GM21576 (cell line): ENCODE data around the gene MAVS.
"Not testable (repeated sequence)": the region's sequence is repeated elsewhere in the genome, so short reads cannot be mapped to it uniquely, and the experiment has no call there.

Experiments used
- ATAC-seq: cut with Tn5 transposase; IDR thresholded peaks from one replicate; pipeline ENCODE4 v1.9.1; 2021; ENCODE audit warnings: mild to moderate bottlenecking, moderate library complexity; ENCODE audit not compliant: unreplicated experiment

MAVS gene

DNA sequence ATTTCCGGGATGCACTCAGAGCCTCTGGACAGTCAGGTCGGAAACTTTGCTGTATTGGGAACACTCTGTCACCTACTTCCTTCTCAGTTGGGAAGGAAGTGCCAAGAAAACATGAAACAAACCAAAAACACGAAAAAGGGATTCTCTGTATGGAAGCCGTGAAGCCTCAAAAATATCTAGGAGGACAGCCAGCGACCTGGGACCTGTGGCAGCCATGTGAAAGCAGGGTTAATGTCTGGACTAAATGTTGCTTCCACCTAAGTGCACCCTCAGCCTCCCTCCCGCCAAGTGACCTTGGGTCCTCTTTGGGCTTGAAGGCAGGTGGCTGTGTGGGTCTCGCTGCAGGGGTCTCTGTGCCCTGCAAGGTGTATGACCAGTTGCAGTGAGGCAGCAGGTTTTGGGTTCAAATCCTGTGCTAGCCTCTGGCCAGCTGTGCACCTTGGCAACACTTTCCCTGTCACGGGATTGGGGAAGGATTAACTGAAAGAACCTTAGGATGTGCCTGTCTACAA is 851 bp downstream of the MAVS start:
- no peak for ATAC-seq

- ATAC-seq, result no peak
These were observed 1.9 kb downstream of the MAVS start for GRCh38 chr20:3848565-3848964.

GRCh38 chr20:3854462-3854871 is 7.8 kb downstream of the MAVS start:
- ATAC-seq, result no peak

- ATAC-seq, result no peak
These were observed 10.8 kb downstream of the MAVS start for GRCh38 chr20:3857405-3857804.

DNA sequence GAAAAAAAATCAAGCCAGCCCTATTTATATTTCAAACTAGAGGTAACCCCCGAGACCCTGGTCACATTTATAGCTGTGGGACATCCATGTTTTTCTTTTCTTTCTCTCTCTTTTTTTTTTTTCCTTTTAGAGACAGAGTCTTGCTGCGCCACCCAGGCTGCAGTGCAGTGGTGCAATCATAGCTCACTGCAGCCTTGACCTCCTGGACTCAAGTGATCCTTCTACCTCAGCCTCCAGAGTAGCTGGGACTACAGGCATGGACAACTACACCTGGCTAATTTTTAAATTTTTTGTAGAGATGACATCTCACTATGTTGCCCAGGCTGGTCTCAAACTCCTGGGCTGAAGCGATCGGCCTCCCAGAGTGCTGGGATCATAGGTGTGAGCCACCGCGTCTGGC is 12.1 kb downstream of the MAVS start:
- ATAC-seq, result no peak

GRCh38 chr20:3861191-3861590 is 14.6 kb downstream of the MAVS start:
- ATAC-seq, result no peak

DNA sequence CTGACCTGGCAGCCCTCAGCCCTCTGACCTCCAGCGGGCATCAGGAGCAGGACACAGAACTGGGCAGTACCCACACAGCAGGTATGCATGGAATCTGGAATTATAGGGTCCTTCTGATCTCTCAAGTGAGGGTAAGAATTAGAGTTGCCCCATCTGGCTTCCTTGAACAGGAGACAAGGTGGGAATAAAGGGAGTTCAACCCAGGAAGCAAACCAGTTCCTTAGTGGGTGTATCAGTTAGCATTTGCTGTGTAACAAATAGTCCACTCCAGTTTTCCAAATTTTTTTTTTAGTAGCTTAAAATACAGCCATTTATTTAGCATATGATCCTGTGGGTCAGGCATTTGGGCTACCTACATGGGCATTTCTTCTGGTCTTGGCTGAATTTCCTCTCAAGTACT is 15.7 kb downstream of the MAVS start:
- no peak for ATAC-seq

DNA sequence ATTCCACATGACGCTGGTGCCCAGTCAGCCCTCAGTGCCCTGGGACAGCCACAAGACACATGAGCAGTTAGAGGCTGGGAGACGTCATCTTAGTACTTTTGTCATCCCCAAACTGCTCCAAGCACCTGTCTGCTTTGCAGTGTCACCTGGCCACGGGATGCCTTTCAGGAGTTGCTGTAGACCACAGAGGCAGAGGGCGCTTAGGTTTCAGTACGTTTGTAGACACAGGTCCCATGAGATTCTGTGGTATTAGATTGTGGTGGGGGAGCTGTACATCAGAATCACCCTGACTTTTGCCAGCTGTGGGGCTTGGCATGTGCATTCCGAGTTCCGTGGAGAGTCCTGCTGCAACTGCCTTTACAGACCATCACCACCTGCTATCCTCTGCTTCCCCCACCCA is 16.7 kb downstream of the MAVS start:
- ATAC-seq, result no peak

DNA sequence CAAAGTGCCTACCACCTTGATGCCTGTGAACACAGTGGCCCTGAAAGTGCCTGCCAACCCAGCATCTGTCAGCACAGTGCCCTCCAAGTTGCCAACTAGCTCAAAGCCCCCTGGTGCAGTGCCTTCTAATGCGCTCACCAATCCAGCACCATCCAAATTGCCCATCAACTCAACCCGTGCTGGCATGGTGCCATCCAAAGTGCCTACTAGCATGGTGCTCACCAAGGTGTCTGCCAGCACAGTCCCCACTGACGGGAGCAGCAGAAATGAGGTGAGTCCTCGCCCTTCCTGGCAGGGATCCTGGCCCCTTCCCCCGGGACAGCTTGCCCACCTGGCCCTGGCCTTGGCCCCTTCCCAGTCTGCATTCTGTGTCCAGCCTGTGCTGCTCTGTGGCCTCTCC is 17.9 kb downstream of the MAVS start:
- no peak for ATAC-seq

- ATAC-seq, result no peak
These were observed 18.7 kb downstream of the MAVS start for GRCh38 chr20:3865152-3865886.

GRCh38 chr20:3865887-3866407 is 19.3 kb downstream of the MAVS start:
- ATAC-seq, result no peak

DNA sequence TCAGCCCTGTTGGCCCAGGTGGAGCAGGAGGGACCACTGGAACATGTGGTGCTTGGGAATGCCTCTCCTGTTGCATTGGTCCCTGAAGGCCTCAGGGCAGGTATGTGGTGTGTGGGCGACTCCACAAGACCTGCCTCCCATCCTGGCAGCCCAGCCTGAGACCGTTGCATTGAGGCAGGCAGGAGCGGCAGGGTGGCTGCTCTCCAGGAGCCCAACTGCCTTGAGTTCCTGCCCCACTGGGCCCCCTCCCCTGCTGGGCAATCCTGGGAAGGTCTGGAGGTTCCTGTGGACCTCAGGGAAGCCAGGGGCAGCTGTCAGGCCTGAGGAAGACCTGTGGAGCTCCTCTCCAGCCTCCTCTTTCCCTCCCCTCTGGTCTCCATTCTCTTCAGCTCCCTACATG is 19.8 kb downstream of the MAVS start:
- ATAC-seq, result no peak

GRCh38 chr20:3867802-3868201 is 21.2 kb downstream of the MAVS start:
- ATAC-seq, result no peak

DNA sequence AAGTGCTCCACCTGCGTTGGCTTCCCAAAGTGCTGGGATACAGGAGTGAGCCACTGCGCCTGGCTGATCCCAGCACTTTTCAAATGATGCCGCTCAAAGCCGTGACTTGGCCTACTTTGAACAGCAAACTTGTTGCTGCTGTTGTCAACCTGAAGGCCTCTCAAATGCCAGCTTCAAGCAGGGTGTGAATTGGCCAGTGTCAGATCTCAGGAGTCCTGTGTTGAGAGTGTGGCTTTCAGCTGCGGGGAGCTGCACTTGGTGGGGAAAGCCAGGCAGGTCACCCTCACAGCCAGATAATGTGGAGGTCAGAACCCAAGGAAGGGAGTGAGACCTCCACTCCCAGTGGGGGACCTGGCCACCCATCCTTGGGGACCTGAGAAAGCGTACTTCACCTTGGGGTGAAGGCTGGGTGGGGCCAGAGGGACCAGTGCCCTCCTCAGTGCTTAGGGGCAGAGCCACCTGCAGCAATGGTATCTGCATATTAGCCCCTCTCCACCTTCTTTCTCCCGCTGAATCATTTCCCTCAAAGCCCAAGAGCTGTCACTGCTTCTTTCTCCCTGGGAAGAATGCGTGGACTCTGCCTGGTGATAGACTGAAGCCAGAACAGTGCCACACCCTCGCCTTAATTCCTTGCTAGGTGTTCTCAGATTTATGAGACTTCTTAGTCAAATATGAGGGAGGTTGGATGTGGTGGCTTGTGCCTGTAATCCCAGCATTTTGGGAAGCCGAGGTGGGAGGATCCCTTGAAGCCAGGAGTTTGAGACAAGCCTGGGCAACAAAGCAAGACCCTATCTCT is 23.4 kb downstream of the MAVS start:
- ATAC-seq, result no peak

DNA sequence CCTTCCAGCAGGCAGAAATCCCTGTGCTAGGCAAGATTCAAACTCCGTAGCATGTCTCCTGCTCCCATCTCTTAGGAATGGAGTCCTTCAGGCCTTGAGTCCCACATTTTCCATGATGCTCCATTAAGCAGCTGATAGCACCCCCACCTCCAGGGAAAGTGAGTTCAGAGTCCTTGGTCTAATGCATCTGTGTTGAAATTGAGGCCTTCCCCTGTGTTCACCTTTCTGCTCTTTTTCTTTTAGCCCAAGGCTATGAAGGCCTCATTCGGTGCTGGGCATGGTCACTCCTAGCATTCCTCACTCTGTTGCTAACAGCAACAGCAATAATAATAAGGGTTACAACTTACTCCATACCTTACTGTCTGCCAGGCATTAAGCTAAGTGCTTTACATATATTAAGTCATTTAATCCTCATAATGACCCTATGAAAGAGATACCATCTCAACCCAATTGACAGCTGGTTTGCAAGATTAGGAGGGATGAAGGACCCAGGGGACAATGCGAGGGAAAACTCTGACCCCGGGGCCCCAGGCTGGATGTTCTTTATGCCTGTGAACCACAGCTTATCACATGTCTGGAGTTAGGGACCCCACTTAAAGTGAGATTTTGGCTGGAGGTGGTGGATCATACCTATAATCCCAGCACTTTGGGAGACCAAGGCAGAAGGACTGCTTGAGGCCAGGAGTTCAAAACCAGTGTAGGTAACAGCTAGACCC is 25.1 kb downstream of the MAVS start:
- ATAC-seq, result no peak

DNA sequence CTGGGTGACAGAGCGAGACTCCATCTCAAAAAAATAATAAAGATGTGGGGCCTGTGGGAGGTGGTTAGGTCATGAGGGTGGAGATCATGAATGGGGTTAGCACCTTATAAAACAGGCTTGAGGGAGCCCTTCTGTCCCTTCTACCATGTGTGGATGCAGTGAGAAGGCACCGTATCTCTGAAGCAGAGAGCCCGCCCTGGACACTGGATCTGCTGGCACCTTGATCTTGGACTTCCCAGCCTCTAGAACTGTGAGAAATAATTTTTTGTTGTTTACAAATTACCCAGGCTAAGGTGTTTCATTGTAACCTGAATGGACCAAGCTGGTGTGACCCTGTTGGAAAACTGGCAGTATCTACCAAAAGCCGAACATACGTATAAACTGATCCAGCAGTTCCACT is 26.9 kb downstream of the MAVS start:
- ATAC-seq, result no peak

DNA sequence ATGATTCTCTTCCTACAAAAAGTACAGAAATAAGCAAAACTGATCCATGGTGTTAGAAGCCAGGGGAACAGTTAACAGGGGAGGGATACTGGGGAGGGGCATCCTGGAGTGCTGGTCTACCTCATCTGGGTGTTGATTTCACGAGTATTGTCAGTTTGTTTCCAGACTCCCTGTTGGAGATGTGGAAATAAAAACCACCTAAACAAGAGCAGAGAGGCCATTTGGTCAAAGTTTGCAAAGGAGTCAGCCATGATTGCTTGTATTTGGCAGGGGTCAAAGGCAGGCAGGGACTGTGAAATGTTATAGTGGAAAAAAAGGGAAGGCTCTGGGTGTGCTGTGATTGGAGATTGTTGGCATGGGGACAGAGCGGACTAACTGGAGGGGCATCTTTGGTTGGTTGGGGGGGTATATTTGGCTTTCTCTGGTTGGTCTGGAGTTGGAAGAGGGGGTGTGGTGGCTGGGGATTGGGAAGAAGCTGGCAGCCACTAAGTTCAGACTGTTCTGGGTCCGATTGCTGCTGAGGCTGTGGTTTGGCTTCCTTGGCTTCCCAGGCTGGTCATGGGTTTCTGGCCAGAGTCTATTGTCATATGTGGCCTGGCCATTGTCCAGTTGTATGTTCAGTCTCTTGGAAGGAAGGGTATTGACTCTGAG is 27.7 kb downstream of the MAVS start:
- ATAC-seq, result no peak

- ATAC-seq, result no peak
These were observed 28.8 kb downstream of the MAVS start for GRCh38 chr20:3875378-3875974.

GRCh38 chr20:3876000-3876399 is 29.4 kb downstream of the MAVS start:
- ATAC-seq, result no peak

DNA sequence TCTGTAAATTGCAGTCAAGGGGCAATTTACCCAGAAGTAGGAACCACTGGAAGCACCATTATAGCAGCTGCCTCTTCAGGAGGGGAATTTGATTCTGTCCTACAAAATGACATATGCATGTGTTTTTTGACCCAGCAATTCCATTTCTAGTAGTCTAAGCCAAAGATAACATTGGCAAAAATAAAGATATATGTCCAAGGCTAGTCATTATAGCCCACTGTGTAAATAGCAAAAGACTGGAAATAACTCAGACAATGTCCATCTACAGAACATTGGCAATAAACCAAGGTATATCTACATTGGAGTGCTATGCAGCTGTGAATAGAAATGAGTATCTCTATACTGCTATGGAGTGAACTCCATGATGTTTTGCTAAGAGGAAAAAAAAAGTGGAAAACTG is 30.0 kb downstream of the MAVS start:
- ATAC-seq, result no peak

GRCh38 chr20:3878921-3879274 is 32.3 kb downstream of the MAVS start:
- not testable (repeated sequence) for ATAC-seq
